Nephron progenitor cell (in vitro differentiated cells): ENCODE measurements around the gene TEAD1.

Source experiments
- DNase-seq: peaks from one replicate; pipeline ENCODE4 v3.0.0; 2021
- H3K27ac Mint-ChIP-seq: 2 replicates; pipeline ENCODE4 v1.8.0; 2021; ENCODE audit warnings: mild to moderate bottlenecking, moderate library complexity, mixed read lengths
- H3K27me3 Mint-ChIP-seq: 2 replicates; pipeline ENCODE4 v1.8.0; 2021; ENCODE audit warnings: mild to moderate bottlenecking, low read depth, mixed read lengths; ENCODE audit not compliant: poor library complexity
- H3K36me3 Mint-ChIP-seq: 2 replicates; pipeline ENCODE4 v1.8.0; 2021; ENCODE audit warnings: low read depth, mixed read lengths
- H3K4me1 Mint-ChIP-seq: 2 replicates; pipeline ENCODE4 v1.8.0; 2021; ENCODE audit warnings: mixed read lengths
- H3K4me3 Mint-ChIP-seq: 2 replicates; pipeline ENCODE4 v1.8.0; 2021; ENCODE audit warnings: mild to moderate bottlenecking, moderate library complexity, mixed read lengths
- H3K9me3 Mint-ChIP-seq: 2 replicates; pipeline ENCODE4 v1.8.0; 2021; ENCODE audit warnings: mild to moderate bottlenecking, moderate library complexity, mixed read lengths
- TF ChIP-seq, protein P1 (sequence below): fragments of 200-600 bp; sonication (generic); IDR thresholded peaks from 2 replicates; pipeline ENCODE4 v1.5.0; 2021; ENCODE audit warnings: antibody characterized with exemption

Gene TEAD1

DNA sequence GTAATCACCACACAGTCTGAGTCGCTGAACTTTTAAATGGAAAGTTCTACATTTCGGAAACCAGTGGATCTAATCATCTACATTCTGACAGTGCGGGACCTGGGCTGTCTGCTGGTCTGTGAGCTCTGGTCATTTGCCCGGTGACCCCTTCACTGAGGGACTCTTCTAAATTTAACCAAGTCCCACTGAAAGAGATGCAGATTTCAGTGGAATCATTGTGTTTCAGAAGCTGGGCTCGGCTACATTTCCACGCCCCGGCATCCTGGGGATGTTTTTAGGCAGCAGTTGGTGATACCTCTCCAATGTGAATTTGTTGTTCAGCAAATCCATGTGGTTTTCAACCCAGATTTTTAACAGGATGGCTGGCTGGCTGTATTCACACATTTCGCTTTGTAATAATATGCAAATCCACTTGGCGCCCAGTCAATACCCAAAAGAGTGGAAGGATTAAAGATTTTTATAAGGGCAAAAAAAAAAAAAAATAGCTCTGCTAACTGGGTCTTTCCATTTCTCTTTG lies 189.4 kb downstream of the TEAD1 start:
- Mint-ChIP-seq H3K9me3 (no peaks in the 10 kb centered on the region), H3K27me3 (peaks cover 3% of the 10 kb centered on the region), H3K4me3 (peak overlapping the region; percentile 66), H3K4me1 (peaks cover 72% of the 10 kb centered on the region), H3K36me3 (peaks cover 9% of the 10 kb centered on the region), H3K27ac (no peak overlapping the region)
- DNase-seq: no peak
- TF ChIP-seq, protein P1, sequence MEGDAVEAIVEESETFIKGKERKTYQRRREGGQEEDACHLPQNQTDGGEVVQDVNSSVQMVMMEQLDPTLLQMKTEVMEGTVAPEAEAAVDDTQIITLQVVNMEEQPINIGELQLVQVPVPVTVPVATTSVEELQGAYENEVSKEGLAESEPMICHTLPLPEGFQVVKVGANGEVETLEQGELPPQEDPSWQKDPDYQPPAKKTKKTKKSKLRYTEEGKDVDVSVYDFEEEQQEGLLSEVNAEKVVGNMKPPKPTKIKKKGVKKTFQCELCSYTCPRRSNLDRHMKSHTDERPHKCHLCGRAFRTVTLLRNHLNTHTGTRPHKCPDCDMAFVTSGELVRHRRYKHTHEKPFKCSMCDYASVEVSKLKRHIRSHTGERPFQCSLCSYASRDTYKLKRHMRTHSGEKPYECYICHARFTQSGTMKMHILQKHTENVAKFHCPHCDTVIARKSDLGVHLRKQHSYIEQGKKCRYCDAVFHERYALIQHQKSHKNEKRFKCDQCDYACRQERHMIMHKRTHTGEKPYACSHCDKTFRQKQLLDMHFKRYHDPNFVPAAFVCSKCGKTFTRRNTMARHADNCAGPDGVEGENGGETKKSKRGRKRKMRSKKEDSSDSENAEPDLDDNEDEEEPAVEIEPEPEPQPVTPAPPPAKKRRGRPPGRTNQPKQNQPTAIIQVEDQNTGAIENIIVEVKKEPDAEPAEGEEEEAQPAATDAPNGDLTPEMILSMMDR: no peak

DNA sequence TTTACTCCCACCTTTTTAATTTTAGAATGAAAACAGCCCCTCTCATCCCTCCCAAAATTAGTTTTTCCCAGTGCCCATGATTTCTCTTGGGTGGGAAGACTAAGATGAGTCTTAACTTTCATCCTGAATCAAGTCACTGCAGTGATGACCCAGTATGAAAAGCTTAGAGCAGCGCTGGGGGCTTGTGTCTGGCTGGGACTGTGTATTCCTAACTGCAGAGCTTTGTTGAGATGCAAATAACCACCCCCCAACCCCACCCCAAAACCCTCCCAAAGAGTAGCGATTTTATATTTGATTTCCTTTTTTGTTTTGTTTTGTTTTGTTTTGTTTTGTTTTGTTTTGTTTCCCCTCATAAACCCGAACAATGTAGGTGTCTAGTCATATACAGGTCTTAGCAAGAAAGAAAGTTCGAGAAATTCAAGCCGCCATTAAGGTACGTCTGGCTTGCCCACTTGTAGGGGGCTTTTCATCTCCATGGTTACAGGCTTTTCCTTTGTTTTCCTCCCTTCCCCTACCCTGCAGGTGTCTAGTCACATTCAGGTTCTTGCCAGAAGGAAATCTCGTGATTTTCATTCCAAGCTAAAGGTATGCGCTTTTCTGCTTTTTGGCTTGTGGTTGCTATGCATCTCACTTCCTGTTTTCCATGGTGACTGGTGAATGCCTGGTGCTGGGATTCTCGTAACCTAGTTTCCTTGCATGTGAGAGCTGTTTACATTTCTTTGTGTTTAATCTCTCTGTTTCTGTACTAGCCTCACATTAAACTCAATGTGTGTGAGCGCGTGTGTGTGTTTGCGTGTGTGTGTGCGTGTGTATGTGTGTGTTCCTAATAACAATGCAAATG lies 190.3 kb downstream of the TEAD1 start:
- Mint-ChIP-seq H3K4me1 (peaks cover 68% of the 10 kb centered on the region), H3K27me3 (peaks cover 3% of the 10 kb centered on the region), H3K4me3 (peak overlapping the region; percentile 38), H3K27ac (peak overlapping the region; percentile 55), H3K9me3 (no peaks in the 10 kb centered on the region), H3K36me3 (peaks cover 13% of the 10 kb centered on the region)
- TF ChIP-seq, protein P1: no peak
- no peak for DNase-seq

DNA sequence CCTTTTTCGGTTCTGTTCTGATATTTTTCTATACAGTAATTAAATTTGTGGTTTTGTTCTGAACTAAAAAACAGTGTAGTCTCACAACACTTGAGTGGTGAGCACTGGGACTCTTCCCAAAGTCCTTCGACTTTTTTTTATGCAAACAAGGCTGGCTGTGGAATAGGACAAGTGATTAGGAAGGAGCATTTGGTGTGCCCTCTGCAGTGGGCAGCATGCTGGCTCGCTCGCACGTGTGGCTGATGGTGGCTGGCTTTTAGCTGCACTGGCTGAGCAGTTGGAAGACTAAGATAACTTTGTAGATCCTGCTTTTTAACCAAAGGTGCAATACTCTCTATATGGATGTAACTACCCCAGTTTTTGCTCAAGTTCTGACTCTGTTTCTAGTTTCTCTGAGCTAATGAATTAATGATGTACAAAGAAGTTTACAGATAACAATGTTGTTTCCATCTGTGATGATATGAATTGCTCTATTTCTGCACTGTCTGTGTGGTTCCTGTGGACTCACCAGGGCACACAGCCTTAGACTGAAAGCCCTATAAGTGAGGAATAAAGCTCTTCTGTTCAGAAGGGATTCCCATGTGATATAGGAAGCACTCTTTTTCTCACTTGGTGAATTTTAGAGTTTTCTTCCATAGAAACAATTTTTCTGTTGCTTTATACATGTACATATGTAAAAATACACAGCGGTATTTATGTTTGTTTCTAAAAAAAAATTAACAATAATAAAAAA lies 191.8 kb downstream of the TEAD1 start:
- Mint-ChIP-seq H3K36me3 (peaks cover 8% of the 10 kb centered on the region), H3K27ac (peak overlapping the region; percentile 75), H3K27me3 (peaks cover 3% of the 10 kb centered on the region), H3K9me3 (no peaks in the 10 kb centered on the region), H3K4me1 (peaks cover 64% of the 10 kb centered on the region), H3K4me3 (no peak overlapping the region)
- TF ChIP-seq, protein P1: no peak
- DNase-seq: no peak

DNA sequence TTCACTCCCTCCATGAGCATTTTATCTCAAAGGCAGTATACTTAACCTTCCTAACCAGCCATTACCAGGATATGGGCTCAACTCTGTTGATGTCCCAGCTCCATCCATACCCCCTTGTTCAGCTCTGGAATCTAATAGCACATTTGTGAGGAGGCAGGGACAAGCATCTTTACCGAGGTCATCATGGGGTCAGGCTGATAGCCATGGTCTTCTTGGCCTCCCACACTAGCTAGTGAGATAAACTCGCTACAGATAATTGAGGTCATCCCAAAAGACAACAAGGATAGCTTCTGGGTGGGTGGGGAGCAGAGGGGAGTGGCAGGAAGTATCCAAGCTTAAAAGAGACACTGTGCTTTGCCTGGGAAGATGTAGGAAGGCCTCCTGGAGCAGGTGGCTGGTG lies 193.3 kb downstream of the TEAD1 start:
- TF ChIP-seq, protein P1: no peak
- Mint-ChIP-seq H3K36me3 (peaks cover 19% of the 10 kb centered on the region), H3K27me3 (peaks cover 3% of the 10 kb centered on the region), H3K4me1 (peaks cover 71% of the 10 kb centered on the region), H3K9me3 (no peaks in the 10 kb centered on the region), H3K4me3 (no peak overlapping the region), H3K27ac (no peak overlapping the region)
- DNase-seq: no peak

DNA sequence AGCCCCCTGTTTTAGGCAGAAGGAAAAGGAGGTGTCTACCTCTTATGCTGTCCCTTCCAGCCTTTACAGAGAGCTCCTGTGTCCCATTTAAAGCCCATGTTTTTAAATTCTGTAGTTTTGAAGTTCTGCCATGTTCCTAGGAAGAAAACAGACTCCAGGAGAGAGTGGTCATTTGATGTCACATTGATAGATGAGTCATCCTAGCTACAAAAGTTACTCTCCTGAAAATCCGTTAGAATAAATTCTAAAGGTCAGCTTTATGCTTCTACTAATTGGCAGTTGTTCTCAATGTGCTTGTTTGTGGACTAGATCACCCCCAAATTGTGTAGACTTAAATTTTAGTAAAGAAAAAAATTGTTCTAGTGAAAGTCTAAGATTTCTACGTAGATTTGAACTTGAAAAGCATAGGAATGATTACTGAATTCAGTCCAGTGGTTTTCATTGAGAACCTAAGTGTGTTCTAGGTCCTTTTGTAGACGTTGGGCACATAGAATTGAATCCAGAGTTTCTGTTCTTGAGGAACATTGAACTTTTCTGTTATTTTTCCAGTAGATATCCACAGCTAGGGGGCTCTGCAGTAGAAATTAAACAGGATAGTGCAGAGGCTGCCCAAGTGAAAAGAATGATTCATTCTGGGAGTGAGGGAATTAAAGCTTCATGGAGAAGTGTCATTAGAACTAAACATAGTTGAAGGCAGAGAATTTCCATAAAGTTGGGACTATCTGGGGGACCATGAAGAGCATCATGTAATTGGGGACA lies 194.3 kb downstream of the TEAD1 start:
- Mint-ChIP-seq H3K4me3 (no peak overlapping the region), H3K27me3 (no peaks in the 10 kb centered on the region), H3K4me1 (peaks cover 61% of the 10 kb centered on the region), H3K9me3 (no peaks in the 10 kb centered on the region), H3K36me3 (peaks cover 19% of the 10 kb centered on the region), H3K27ac (no peak overlapping the region)
- TF ChIP-seq, protein P1: no peak
- DNase-seq: no peak
